ENCODE results near the gene CXCL17. TPM values are rescaled to one million over a fixed set of nuclear protein-coding genes. Genes with fewer than 3 reads are reported as not detected.
A peak's percentile ranks its signal among the peaks of the same experiment; 100 is the strongest.
"Not testable (repeated sequence)": the region's sequence is repeated elsewhere in the genome, so short reads cannot be mapped to it uniquely, and the experiment has no call there.

CXCL17 gene
- total RNA-seq, 3 donors from 2014 or later, result not detected

- Histone ChIP-seq H3K36me3 (ENCODE audit: low read depth) (no peaks in the 10 kb centered on the region), H3K4me1 (ENCODE audit: low read depth) (peaks cover 11% of the 10 kb centered on the region), H3K4me3 (no peak overlapping the region), H3K9me3 (no peaks in the 10 kb centered on the region)
- intact Hi-C loops (cut with DNase I, micrococcal nuclease), result no loop called here
- DNase-seq (no peak), ATAC-seq (peak; percentile 37)
- TF ChIP-seq CTCF (IDR thresholded peaks at IDR 0.05), result no peak
Measured at GRCh38 chr19:42461700-42462324, 19.1 kb upstream of the CXCL17 start.

DNA sequence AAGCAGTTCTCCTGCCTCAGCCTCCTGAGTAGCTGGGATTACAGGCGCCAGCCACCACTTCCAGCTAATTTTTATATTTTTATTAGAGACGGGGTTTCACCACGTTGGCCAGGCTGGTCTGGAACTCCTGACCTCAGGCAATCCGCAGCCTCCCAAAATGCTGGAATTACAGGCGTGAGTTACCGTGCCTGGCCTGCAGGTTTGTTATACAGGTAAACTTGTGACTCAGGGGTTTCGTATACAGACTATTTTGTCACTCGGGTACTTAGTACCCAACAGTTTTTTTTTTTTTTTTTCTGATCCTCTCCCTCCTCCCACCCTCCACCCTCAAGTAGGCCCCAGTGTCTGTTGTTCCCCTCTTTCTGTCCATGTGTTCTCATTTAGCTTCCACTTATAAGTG is 18.5 kb upstream of the CXCL17 start:
- intact Hi-C loops (cut with DNase I, micrococcal nuclease); DNase-seq; ATAC-seq; H3K4me3 ChIP-seq; H3K36me3 ChIP-seq (ENCODE audit: low read depth); H3K9me3 ChIP-seq: not testable (repeated sequence)
- H3K4me1 ChIP-seq (ENCODE audit: low read depth), result peaks cover 12% of the 10 kb centered on the region

DNA sequence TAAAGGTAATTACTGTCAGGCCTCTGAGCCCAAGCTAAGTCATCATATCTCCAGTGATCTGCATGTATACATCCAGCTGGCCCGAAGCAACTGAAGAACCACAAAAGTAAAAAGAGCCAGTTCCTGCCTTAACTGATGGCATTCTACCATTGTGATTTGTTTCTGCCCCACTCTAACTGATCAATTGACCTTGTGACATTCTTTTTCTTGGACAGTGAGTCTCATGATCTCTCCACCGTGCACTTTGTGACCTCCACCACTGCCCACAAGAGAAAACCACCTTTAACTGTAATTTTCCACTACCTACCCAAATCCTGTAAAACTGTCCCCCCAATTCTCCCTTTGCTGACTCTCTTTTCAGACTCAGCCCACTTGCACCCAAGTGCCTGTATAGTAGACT is 17.2 kb upstream of the CXCL17 start:
- no peaks in the 10 kb centered on the region for H3K9me3 ChIP-seq
- H3K4me3 ChIP-seq, result no peak overlapping the region
- peaks cover 12% of the 10 kb centered on the region for H3K4me1 ChIP-seq (ENCODE audit: low read depth)
- ATAC-seq (no peak), DNase-seq (no peak)
- H3K36me3 ChIP-seq (ENCODE audit: low read depth), result no peaks in the 10 kb centered on the region
- no peak for TF ChIP-seq CTCF (IDR thresholded peaks at IDR 0.05)
- intact Hi-C loops (cut with DNase I, micrococcal nuclease), result no loop called here

DNA sequence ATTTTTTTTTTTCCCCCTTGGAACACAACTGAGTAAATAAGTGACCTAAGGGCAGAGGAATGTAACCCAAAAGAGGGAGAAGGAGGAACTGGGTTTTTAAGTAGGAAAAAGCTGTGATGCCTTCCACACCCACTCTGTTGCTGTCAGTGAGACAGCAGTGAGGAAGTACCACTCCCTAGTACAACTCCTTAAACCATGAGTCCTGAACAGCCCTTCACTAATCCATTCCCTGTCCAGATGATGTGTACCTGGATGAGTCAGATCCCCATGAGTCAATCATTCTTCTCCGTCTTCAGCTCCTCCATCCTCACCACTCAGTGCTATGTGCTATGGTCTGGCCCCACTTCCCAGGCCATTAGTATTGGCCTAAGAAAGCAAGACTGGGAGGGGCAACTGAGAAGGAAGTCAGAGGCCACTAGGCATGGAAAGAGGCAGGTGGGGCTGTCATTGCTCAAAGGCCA is 12.9 kb upstream of the CXCL17 start:
- peak; percentile 61 to 78 (median 65) for DNase-seq
- H3K4me3 ChIP-seq, result no peak overlapping the region
- intact Hi-C loops (cut with DNase I, micrococcal nuclease), result no loop called here
- ATAC-seq, result peak; percentile 94
- peaks cover 13% of the 10 kb centered on the region for H3K4me1 ChIP-seq (ENCODE audit: low read depth)
- H3K36me3 ChIP-seq (ENCODE audit: low read depth), result no peaks in the 10 kb centered on the region
- H3K9me3 ChIP-seq, result no peaks in the 10 kb centered on the region
- no peak for TF ChIP-seq CTCF (IDR thresholded peaks at IDR 0.05)

- DNase-seq, result no peak
- no peak for TF ChIP-seq CTCF (IDR thresholded peaks at IDR 0.05)
- ATAC-seq, result no peak
- no peaks in the 10 kb centered on the region for H3K9me3 ChIP-seq
- H3K36me3 ChIP-seq (ENCODE audit: low read depth), result no peaks in the 10 kb centered on the region
- intact Hi-C loops (cut with DNase I, micrococcal nuclease), result no loop called here
- H3K4me3 ChIP-seq, result no peak overlapping the region
- H3K4me1 ChIP-seq (ENCODE audit: low read depth), result peaks cover 15% of the 10 kb centered on the region
Measured at GRCh38 chr19:42455086-42455485, 12.3 kb upstream of the CXCL17 start.

DNA sequence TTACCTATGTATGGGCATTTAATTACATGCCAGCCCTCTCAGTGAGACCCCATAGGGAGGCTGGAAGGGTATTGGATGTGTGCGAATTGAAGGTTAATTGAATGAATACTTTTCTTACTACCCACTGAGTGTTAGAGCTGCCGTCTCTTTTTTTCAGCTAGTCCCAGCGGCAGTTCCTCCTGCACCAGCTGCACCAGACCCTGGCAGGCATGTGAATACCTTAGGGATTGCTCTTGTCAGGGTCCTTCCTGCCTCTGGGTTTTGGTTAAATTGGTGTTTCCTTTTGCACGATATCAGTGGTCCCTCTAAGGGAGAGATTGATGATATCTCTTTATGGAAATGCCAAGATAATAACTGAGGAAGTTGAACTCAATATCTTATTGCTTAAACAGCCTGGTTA is 9.8 kb upstream of the CXCL17 start:
- Histone ChIP-seq H3K4me3 (no peak overlapping the region), H3K4me1 (ENCODE audit: low read depth) (peaks cover 27% of the 10 kb centered on the region), H3K9me3 (no peaks in the 10 kb centered on the region), H3K36me3 (ENCODE audit: low read depth) (no peaks in the 10 kb centered on the region)
- ATAC-seq, result no peak
- no peak for DNase-seq
- TF ChIP-seq CTCF (IDR thresholded peaks at IDR 0.05), result no peak
- intact Hi-C loops (cut with DNase I, micrococcal nuclease), result no loop called here
